ENCODE measurements around the gene GABARAP.

The GABARAP gene

DNA sequence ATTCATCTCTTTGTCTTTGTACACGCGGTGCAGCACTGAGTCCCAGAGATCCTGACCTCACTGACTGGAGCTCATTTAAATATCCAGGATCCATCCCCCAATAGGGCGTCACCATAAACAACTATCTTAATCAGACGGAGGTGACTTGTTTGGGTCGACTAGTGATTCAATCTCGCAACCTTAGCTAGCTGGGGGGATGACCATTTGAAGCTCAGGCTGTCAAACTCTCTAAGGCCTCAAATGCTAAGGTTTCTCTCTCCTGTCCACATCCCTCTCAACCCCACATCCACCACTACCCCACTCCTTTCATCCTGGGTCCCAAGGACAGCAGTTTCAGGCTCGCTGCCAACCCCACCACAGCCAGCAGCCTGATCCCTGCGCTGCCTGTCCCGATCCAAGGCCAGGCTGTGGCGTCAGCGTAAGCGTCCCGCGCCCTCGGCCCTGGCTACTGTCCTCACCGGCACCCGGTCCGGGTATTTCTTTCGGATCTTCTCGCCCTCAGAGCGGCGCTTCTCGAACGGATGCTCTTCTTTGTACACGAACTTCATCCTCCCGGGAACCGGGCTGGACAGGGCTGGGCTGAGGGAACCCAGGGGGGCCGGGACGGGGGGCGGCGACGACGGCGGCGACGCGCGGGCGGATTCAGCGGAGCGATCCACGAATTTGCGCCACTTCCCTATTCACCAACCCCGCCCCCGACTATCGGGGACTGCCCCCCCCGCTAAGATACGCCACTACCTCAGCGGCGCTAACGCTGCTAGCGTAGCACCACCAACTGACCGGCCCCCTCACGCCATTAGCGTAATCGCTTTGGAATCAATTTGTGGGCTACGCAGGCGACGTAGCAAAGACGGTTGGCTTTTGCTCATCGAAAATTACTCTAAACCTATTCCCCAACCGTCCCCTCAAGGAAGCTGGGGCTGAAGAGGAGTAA lies at the start of gene GABARAP:
TSS of gene GABARAP (minus strand) at position 667 of the 934 bp plus-strand sequence. CDS start at position 548, 119 bp downstream.
- peak; percentile 92 for DNase-seq (ENCODE audit: low spot score)

DNA sequence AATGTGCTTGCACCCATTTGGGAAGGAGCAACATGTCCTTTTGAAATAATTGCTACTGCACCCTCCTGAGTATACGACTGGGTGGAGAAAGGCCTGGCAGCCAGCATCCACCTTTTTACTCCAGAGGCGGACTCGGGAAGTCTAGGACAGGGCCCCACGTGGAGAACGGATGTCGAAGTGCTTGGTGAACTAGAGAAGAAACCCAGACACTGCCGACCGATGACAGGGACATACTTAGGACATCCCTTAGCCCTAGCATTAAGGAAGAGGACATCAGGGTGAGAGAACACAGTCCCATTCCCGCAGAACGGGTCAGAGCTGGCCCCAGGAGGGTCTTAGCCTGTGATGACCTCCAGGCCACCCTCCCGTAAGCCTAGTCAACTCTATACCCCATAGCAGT lies 48.4 kb upstream of the GABARAP start:
- DNase-seq (ENCODE audit: low spot score), result no peak

- DNase-seq (ENCODE audit: low spot score), result no peak
Measured at GRCh38 chr17:7290166-7290565, 47.9 kb upstream of the GABARAP start.

- no peak for DNase-seq (ENCODE audit: low spot score)
Measured at GRCh38 chr17:7289256-7290032, 47.2 kb upstream of the GABARAP start.

DNA sequence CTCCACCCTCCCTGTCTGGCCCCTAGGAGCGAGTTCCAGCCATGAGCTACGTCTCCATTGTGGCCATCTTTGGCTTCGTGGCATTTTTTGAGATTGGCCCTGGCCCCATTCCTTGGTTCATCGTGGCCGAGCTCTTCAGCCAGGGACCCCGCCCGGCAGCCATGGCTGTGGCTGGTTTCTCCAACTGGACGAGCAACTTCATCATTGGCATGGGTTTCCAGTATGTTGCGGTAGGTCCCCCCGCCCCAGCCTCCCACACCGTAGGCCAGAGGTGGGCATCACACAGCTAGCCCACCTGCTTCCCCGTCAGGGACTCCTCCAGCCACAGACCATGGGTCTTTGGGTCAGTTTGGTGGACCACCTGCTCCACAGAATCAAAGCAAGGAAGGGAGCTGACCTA lies 43.4 kb upstream of the GABARAP start:
- DNase-seq (ENCODE audit: low spot score), result no peak

GRCh38 chr17:7284911-7285310 lies 42.7 kb upstream of the GABARAP start:
- DNase-seq (ENCODE audit: low spot score), result no peak

DNA sequence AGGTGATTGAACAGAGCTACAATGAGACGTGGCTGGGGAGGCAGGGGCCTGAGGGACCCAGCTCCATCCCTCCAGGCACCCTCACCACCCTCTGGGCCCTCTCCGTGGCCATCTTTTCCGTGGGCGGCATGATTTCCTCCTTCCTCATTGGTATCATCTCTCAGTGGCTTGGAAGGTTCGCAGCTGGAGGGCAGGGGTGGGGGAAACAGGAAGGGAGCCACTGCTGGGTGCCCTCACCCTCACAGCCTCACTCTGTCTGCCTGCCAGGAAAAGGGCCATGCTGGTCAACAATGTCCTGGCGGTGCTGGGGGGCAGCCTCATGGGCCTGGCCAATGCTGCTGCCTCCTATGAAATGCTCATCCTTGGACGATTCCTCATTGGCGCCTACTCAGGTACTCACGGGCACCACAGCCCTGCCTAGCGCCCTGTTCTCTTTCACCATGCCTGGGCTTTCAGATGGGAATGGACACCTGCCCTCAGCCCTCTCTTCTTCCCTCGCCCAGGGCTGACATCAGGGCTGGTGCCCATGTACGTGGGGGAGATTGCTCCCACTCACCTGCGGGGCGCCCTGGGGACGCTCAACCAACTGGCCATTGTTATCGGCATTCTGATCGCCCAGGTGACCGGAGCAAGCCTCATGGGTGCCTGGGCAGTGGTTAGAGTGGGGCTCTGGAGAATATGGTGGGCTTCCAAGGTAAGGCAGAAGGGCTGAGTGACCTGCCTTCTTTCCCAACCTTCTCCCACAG lies 41.4 kb upstream of the GABARAP start:
- DNase-seq (ENCODE audit: low spot score), result no peak

GRCh38 chr17:7282752-7283321 lies 40.6 kb upstream of the GABARAP start:
- DNase-seq (ENCODE audit: low spot score), result no peak

- no peak for DNase-seq (ENCODE audit: low spot score)
Measured at GRCh38 chr17:7281953-7282751, 39.9 kb upstream of the GABARAP start.

- DNase-seq (ENCODE audit: low spot score), result peak; percentile 89
Measured at GRCh38 chr17:7281074-7281952, 39.1 kb upstream of the GABARAP start, which contains the start of gene SLC2A4. Gene SLC2A4, plus strand, starts transcription at chr17:7281718. Its CDS starts 217 bp downstream, at chr17:7281935.

DNA sequence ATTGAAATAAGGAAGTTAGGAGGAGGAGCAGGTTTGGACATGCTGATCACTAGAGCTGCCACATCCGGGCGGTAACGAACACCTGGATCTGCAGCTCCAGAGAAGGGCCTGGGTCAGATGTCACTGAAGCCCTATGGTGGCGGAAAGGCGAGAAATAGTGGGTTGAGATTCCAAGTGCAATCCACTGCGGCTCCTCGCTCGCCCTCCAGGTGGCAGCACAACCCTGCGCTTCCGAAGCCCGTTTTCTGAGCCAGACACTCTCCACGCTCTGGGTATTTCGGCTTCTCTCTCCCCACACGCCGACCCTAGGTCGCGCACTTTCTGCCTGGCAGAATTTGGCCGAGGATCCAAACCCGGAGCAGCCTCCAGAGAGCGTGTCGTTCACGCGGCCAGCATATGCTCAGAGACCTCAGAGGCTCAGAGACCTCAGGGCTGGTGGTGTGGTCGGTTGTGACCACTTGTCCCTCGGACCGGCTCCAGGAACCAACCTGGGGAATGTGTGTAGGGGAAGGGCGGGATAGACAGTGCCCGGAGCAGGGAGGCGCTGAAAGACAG lies 38.3 kb upstream of the GABARAP start:
- peak; percentile 83 for DNase-seq (ENCODE audit: low spot score)

DNA sequence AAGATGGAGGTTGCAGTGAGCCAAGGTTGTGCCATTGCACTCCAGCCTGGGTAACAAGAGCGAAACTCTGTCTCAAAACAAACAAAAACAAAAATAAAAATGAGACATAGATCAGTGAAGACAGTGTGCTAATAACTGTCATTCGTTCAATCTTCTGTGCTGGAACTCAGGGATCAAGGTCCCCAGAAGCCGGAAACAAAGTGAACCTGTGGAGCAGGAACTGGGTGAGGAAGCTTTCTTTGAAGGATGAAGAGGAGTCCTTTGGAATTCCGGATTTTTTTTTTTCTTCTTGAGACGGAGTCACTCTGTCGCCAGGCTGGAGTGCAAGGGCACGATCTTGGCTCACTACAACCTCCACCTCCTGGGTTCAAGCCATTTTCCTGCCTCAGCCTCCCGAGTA lies 37.2 kb upstream of the GABARAP start:
- no peak for DNase-seq (ENCODE audit: low spot score)

- no peak for DNase-seq (ENCODE audit: low spot score)
Measured at GRCh38 chr17:7266784-7267183, 24.5 kb upstream of the GABARAP start.

- DNase-seq (ENCODE audit: low spot score), result no peak
Measured at GRCh38 chr17:7263801-7264078, 21.5 kb upstream of the GABARAP start.

DNA sequence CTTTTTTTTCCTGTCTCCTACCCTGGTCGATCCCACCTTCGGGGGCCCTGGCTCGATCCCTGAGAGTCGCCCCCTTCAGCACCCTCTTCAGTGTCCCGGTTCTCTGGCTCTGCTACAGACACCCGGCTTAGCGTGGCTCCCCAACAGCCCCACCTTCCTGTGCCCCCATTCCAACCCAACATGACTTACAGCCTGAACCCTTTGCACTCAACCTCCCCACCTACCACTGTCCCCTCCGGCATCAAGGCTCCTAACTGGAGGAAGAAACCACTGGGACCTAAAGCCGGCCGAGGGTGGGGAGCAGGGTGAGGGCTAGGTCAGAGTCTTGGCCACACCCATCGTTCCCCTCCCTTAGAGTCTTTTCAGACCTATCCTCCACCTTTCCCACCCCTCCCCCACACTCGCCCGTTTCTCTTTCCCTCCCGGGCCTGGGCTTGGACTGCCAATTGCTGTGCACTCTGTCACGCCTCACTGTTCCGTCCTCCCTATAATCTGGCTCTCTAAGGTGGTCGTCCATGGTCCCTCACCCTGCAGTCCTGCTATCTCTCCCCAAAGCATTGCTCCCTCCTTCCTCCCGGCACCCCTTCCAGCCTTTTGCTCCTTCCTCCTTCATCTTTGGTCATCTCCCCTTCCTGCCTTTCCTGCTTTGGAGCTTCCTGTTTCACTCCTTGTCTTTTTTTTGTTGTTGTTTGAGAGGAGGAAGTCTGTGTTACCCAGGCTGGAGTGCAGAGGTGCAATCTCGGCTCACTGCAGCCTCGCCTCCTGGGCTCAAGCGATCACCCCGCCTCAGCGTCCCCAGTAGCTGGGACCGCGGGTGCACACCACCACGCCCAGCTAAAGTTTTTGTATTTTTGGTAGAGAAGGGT lies 20.9 kb upstream of the GABARAP start:
- DNase-seq (ENCODE audit: low spot score), result no peak

DNA sequence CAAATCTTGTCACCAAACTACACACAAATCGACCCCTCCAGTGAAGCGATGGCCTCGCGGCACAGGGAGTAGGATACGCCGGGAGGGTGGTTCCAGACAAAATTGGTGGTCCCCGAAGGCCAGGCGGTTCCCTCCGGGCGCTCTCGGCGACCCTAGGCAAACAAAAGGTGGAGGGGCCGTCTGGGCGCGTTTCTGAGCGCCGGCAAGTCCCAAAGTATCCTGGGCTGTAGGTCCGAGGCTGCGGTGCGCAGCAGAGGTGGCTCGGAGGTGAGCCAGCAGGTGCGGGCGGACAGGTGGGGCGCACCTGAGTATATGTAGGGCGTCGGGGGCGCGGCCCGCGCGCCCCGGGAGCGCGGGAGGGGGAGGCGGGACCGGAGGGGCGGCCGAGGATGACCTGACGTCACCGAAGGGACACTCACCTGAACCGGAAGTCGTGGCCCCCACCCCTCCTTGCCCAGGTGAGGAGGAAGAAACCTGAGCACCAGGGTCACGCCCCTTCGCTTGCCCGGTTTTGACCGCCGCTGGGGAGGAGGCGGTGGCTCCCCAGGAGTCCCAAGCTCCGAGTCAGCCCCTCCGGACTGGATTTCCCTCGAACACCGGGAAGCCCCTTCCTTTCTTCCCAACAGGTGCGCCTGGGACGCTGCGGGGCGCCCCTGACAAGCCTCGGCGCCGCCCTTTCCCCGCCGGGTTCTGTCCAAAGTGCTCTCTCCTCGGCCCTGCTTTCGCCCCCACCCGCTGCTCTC lies 20.1 kb upstream of the GABARAP start, which contains the start of gene CLDN7:
TSS of gene CLDN7 (minus strand) at position 287 of the 743 bp plus-strand sequence. CDS start 435 bp downstream, outside the sequence.
- DNase-seq (ENCODE audit: low spot score), result no peak

DNA sequence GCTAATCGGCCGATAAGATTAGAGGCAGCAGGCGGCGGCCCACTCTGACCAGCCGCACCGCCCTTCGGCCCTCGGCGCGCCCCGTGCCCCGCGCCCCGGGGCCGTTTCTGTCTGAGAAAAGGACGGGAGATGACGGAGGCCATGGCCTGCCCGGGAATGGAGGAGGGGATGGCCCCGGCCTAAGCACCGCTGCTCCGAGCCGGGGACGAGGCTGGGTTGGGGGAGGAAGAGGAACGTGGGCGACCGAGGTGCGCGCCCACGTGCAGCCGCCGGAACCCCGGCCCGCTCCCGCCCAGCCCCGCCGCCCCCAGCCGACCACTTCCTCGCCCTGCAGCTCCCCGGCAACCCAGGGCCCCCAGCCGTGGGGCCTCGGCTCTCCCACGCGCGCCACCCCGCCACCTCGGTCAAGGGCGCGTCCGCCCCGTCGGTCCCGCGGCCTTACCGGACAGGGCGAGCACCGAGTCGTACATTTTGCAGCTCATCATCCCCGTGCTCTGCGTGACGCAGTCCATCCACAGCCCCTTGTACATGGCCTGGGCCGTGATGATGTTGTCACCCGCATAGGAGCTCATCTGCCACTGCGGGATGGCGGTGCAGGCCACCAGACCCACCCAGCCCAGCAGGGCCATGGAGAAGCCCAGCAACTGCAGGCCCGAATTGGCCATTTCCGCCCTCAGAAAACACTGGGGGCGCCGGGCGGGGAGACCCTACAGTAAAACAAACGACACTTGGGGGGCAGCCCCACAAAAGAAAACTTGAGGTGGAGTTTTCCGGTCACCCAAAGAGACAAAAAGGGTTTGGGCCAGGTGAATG lies 19.3 kb upstream of the GABARAP start:
- DNase-seq (ENCODE audit: low spot score), result no peak

Measured in activated CD4-positive, alpha-beta T cell treated with anti-CD3 and anti-CD28 coated beads, Interleukin-2, Interleukin-4, amounts not matched to agents 100 ng/mL and 50 ng/mL, durations not matched to agents 16 hours and 8 hours (primary cell).